ENCODE measurements around the gene HOXB13. TPM values are rescaled to one million over a fixed set of nuclear protein-coding genes. Genes with fewer than 3 reads are reported as not detected.
A peak's percentile ranks its signal among the peaks of the same experiment; 100 is the strongest.

HOXB13 gene
- total and polyA plus RNA-seq, 2 experiments from 2014 or later, result not detected

GRCh38 chr17:48679385-48680096, 49.0 kb downstream of the HOXB13 start:
- Histone ChIP-seq H3K9me3 (ENCODE audit: low read depth) (no peaks in the 10 kb centered on the region), H3K9ac (no peak overlapping the region), H3F3A (ENCODE audit: insufficient read depth) (no peaks in the 10 kb centered on the region), H3K27ac (no peak overlapping the region), H3K4me3 (no peak overlapping the region), H3K4me2 (ENCODE audit: unreplicated experiment) (no peak overlapping the region), H4K20me1 (ENCODE audit: insufficient read depth) (no peaks in the 10 kb centered on the region), H3K9me2 (ENCODE audit: insufficient read depth) (no peaks in the 10 kb centered on the region), H3K36me3 (ENCODE audit: low read depth) (no peaks in the 10 kb centered on the region), H3K79me2 (ENCODE audit: insufficient read depth) (no peaks in the 10 kb centered on the region), H3K4me1 (ENCODE audit: insufficient read depth) (no peaks in the 10 kb centered on the region), H3K27me3 (replicated peaks; ENCODE audit: insufficient read depth) (peaks cover 69% of the 10 kb centered on the region), H2AFZ (no peak overlapping the region)
- DNase-seq, result peak; percentile 9
- 42 to 63% methylated on average over 5 of the region's 5 CpGs for WGBS, 2 experiments (ENCODE audit: low coverage in 1 of 2, low lambda C conversion rate in 2 of 2, missing lambda C conversion rate in 2 of 2)
- in situ Hi-C loops (cut with MboI), result loop anchor here (10.0 kb wide), 2 partner anchors 195 to 365 kb away; no protein-coding TSS in a partner anchor
- TF ChIP-seq EZH2 (IDR thresholded peaks at IDR 0.05; ENCODE audit: insufficient read depth, poor library complexity, severe bottlenecking) (no peak), EZH2phosphoT487 (IDR thresholded peaks at IDR 0.05; ENCODE audit: insufficient read depth, low read depth) (no peak)

GRCh38 chr17:48678141-48678971, 50.2 kb downstream of the HOXB13 start:
- Histone ChIP-seq H3K27ac (no peak overlapping the region), H2AFZ (no peak overlapping the region), H3K9ac (no peak overlapping the region), H3K36me3 (ENCODE audit: low read depth) (no peaks in the 10 kb centered on the region), H3K27me3 (replicated peaks; ENCODE audit: insufficient read depth) (peaks cover 69% of the 10 kb centered on the region), H3K4me1 (ENCODE audit: insufficient read depth) (no peaks in the 10 kb centered on the region), H3K9me2 (ENCODE audit: insufficient read depth) (no peaks in the 10 kb centered on the region), H3K4me2 (ENCODE audit: unreplicated experiment) (peak overlapping the region; percentile 25), H3K9me3 (ENCODE audit: low read depth) (no peaks in the 10 kb centered on the region), H3K79me2 (ENCODE audit: insufficient read depth) (no peaks in the 10 kb centered on the region), H3K4me3 (0 out of 2 replicates have a peak overlapping the region, but pooled peaks have one; percentile 12), H4K20me1 (ENCODE audit: insufficient read depth) (no peaks in the 10 kb centered on the region), H3F3A (ENCODE audit: insufficient read depth) (no peaks in the 10 kb centered on the region)
- peak; percentile 72 for DNase-seq
- 7% methylated on average over 41 of the region's 41 CpGs for WGBS, 2 experiments (ENCODE audit: low coverage in 1 of 2, low lambda C conversion rate in 2 of 2, missing lambda C conversion rate in 2 of 2)
- TF ChIP-seq EZH2 (IDR thresholded peaks at IDR 0.05; ENCODE audit: insufficient read depth, poor library complexity, severe bottlenecking), result no peak
- TF ChIP-seq EZH2phosphoT487 (IDR thresholded peaks at IDR 0.05; ENCODE audit: insufficient read depth, low read depth), result no peak
- in situ Hi-C loops (cut with MboI), result loop anchor here (10.0 kb wide), 1 partner anchor 196 kb away; no protein-coding TSS in a partner anchor

- Histone ChIP-seq H3K4me3 (no peak overlapping the region), H3K27ac (no peak overlapping the region), H3K9me2 (ENCODE audit: insufficient read depth) (no peaks in the 10 kb centered on the region), H4K20me1 (ENCODE audit: insufficient read depth) (no peaks in the 10 kb centered on the region), H3K27me3 (replicated peaks; ENCODE audit: insufficient read depth) (peaks cover 62% of the 10 kb centered on the region), H3F3A (ENCODE audit: insufficient read depth) (no peaks in the 10 kb centered on the region), H3K79me2 (ENCODE audit: insufficient read depth) (no peaks in the 10 kb centered on the region), H3K4me2 (ENCODE audit: unreplicated experiment) (no peak overlapping the region), H3K9ac (no peak overlapping the region), H2AFZ (no peak overlapping the region), H3K9me3 (ENCODE audit: low read depth) (no peaks in the 10 kb centered on the region), H3K36me3 (ENCODE audit: low read depth) (no peaks in the 10 kb centered on the region), H3K4me1 (ENCODE audit: insufficient read depth) (no peaks in the 10 kb centered on the region)
- DNase-seq, result no peak
- WGBS, 2 experiments (ENCODE audit: low coverage in 1 of 2, low lambda C conversion rate in 2 of 2, missing lambda C conversion rate in 2 of 2), result 50 to 53% methylated on average over 6 of the region's 6 CpGs
- TF ChIP-seq EZH2phosphoT487 (IDR thresholded peaks at IDR 0.05; ENCODE audit: insufficient read depth, low read depth) (no peak), EZH2 (IDR thresholded peaks at IDR 0.05; ENCODE audit: insufficient read depth, poor library complexity, severe bottlenecking) (no peak)
- in situ Hi-C loops (cut with MboI), result loop anchor here (10.0 kb wide), 1 partner anchor 198 kb away; no protein-coding TSS in a partner anchor
These were observed 51.5 kb downstream of the HOXB13 start for GRCh38 chr17:48676963-48677558.

MicroRNA genes within 50 kb of the gene (microRNA counts, 767-probe panel; counts per million panel counts)
- 447 counts per million, percentile 86 among the panel's probes with 10 or more counts for microRNA hsa-miR-3185

Small RNA genes within 50 kb of the gene (microRNA-seq; reads per million reads assigned to microRNA genes)
- gene MIR3185 (ENCODE audit: borderline number of aligned reads), result not detected

Small RNA genes within 50 kb of the gene (small RNA-seq; reads per million reads assigned to genes)
- gene AC091179.2 (ENCODE audit: low read depth, low replicate concordance) (not detected), gene COX6B1P2 (ENCODE audit: low read depth, low replicate concordance) (not detected), gene MIR3185 (ENCODE audit: low read depth, low replicate concordance) (not detected), gene RF02132 (ENCODE audit: low read depth, low replicate concordance) (not detected), gene RF02133 (ENCODE audit: low read depth, low replicate concordance) (not detected), gene RN7SL125P (ENCODE audit: low read depth, low replicate concordance) (not detected)

Other genes starting within 250 kb of the HOXB13 start
- not detected in 2 replicates for gene HOXB1, start 197.7 kb downstream of the HOXB13 start, total RNA-seq (2014; rRNA removed; shearing (Covaris generic))
- gene HOXB1, start 197.7 kb downstream of the HOXB13 start, polyA plus RNA-seq (2016; fragmentation: Nextera tagmentation; extraction: Ambion mirVana), result not detected in 2 replicates
- gene HOXB2, start 183.6 kb downstream of the HOXB13 start, total RNA-seq (2014; rRNA removed; shearing (Covaris generic)), result 9.6 and 12.1 TPM in 2 replicates
- gene HOXB2, start 183.6 kb downstream of the HOXB13 start, polyA plus RNA-seq (2016; fragmentation: Nextera tagmentation; extraction: Ambion mirVana), result 25.3 and 27.4 TPM in 2 replicates
- gene HOXB4, start 150.4 kb downstream of the HOXB13 start, total RNA-seq (2014; rRNA removed; shearing (Covaris generic)), result 2.2 and 3.3 TPM in 2 replicates
- 0.54 and 1.2 TPM in 2 replicates for gene HOXB4, start 150.4 kb downstream of the HOXB13 start, polyA plus RNA-seq (2016; fragmentation: Nextera tagmentation; extraction: Ambion mirVana)
- gene HOXB3, start 138.5 kb downstream of the HOXB13 start, total RNA-seq (2014; rRNA removed; shearing (Covaris generic)), result 1.9 and 4.8 TPM in 2 replicates
- 1.9 and 2.4 TPM in 2 replicates for gene HOXB3, start 138.5 kb downstream of the HOXB13 start, polyA plus RNA-seq (2016; fragmentation: Nextera tagmentation; extraction: Ambion mirVana)
- gene HOXB5, start 135.0 kb downstream of the HOXB13 start, total RNA-seq (2014; rRNA removed; shearing (Covaris generic)), result 0.22 TPM in 1 of 2 replicates, not detected in the other
- gene HOXB5, start 135.0 kb downstream of the HOXB13 start, polyA plus RNA-seq (2016; fragmentation: Nextera tagmentation; extraction: Ambion mirVana), result 1.3 and 2.0 TPM in 2 replicates
- gene HOXB6, start 123.8 kb downstream of the HOXB13 start, total RNA-seq (2014; rRNA removed; shearing (Covaris generic)), result 3.8 and 7.5 TPM in 2 replicates
- 6.2 and 6.6 TPM in 2 replicates for gene HOXB6, start 123.8 kb downstream of the HOXB13 start, polyA plus RNA-seq (2016; fragmentation: Nextera tagmentation; extraction: Ambion mirVana)
- gene HOXB7, start 117.7 kb downstream of the HOXB13 start, total RNA-seq (2014; rRNA removed; shearing (Covaris generic)), result 7.1 and 11.1 TPM in 2 replicates
- gene HOXB7, start 117.7 kb downstream of the HOXB13 start, polyA plus RNA-seq (2016; fragmentation: Nextera tagmentation; extraction: Ambion mirVana), result 18.9 and 19.4 TPM in 2 replicates
- not detected in 2 replicates for gene HOXB8, start 113.5 kb downstream of the HOXB13 start, total RNA-seq (2014; rRNA removed; shearing (Covaris generic))
- not detected in 2 replicates for gene HOXB8, start 113.5 kb downstream of the HOXB13 start, polyA plus RNA-seq (2016; fragmentation: Nextera tagmentation; extraction: Ambion mirVana)
- gene HOXB9, start 102.4 kb downstream of the HOXB13 start, total RNA-seq (2014; rRNA removed; shearing (Covaris generic)), result not detected in 2 replicates
- gene HOXB9, start 102.4 kb downstream of the HOXB13 start, polyA plus RNA-seq (2016; fragmentation: Nextera tagmentation; extraction: Ambion mirVana), result not detected in 2 replicates
- not detected in 2 replicates for gene PRAC1, start 6.2 kb downstream of the HOXB13 start, total RNA-seq (2014; rRNA removed; shearing (Covaris generic))
- not detected in 2 replicates for gene PRAC1, start 6.2 kb downstream of the HOXB13 start, polyA plus RNA-seq (2016; fragmentation: Nextera tagmentation; extraction: Ambion mirVana)
- gene PRAC2, start 5.6 kb downstream of the HOXB13 start, total RNA-seq (2014; rRNA removed; shearing (Covaris generic)), result not detected in 2 replicates
- gene PRAC2, start 5.6 kb downstream of the HOXB13 start, polyA plus RNA-seq (2016; fragmentation: Nextera tagmentation; extraction: Ambion mirVana), result not detected in 2 replicates
- not detected in 2 replicates for gene TTLL6, start 88.5 kb upstream of the HOXB13 start, total RNA-seq (2014; rRNA removed; shearing (Covaris generic))
- not detected in 2 replicates for gene TTLL6, start 88.5 kb upstream of the HOXB13 start, polyA plus RNA-seq (2016; fragmentation: Nextera tagmentation; extraction: Ambion mirVana)
- 40.9 and 60.6 TPM in 2 replicates for gene CALCOCO2, start 102.3 kb upstream of the HOXB13 start, total RNA-seq (2014; rRNA removed; shearing (Covaris generic))
- gene CALCOCO2, start 102.3 kb upstream of the HOXB13 start, polyA plus RNA-seq (2016; fragmentation: Nextera tagmentation; extraction: Ambion mirVana), result 92.4 and 101 TPM in 2 replicates
- gene ATP5MC1, start 164.0 kb upstream of the HOXB13 start, total RNA-seq (2014; rRNA removed; shearing (Covaris generic)), result 85.7 and 108 TPM in 2 replicates
- gene ATP5MC1, start 164.0 kb upstream of the HOXB13 start, polyA plus RNA-seq (2016; fragmentation: Nextera tagmentation; extraction: Ambion mirVana), result 212 and 221 TPM in 2 replicates
- gene UBE2Z, start 179.7 kb upstream of the HOXB13 start, total RNA-seq (2014; rRNA removed; shearing (Covaris generic)), result 104 and 124 TPM in 2 replicates
- 80.4 and 85.6 TPM in 2 replicates for gene UBE2Z, start 179.7 kb upstream of the HOXB13 start, polyA plus RNA-seq (2016; fragmentation: Nextera tagmentation; extraction: Ambion mirVana)
- gene SNF8, start 216.1 kb upstream of the HOXB13 start, total RNA-seq (2014; rRNA removed; shearing (Covaris generic)), result 81.6 and 94.9 TPM in 2 replicates
- 176 and 179 TPM in 2 replicates for gene SNF8, start 216.1 kb upstream of the HOXB13 start, polyA plus RNA-seq (2016; fragmentation: Nextera tagmentation; extraction: Ambion mirVana)
- gene GIP, start 239.8 kb upstream of the HOXB13 start, total RNA-seq (2014; rRNA removed; shearing (Covaris generic)), result not detected in 2 replicates
- gene GIP, start 239.8 kb upstream of the HOXB13 start, polyA plus RNA-seq (2016; fragmentation: Nextera tagmentation; extraction: Ambion mirVana), result 0.28 TPM in 1 of 2 replicates, not detected in the other